Body of pancreas (tissue), 4 donors: ENCODE results near the gene CLNK.

Experiments
- POLR2A ChIP-seq, 3 donors: fragments of 450-650 bp; IDR thresholded peaks; one replicate each; pipeline ENCODE4 v1.6.1; 2016; ENCODE audit warnings: antibody characterized with exemption in 3 of 3, mild to moderate bottlenecking in 2 of 3
- TF ChIP-seq, protein P1 (sequence below), 7 experiments: fragments of 450-650 bp in 4 of 7; fragments of 200-600 bp in 3 of 7; sonication (generic) in 3 of 7; IDR thresholded peaks; one replicate each; pipeline ENCODE4 v1.5.1; 2016 to 2019; ENCODE audit warnings: antibody characterized with exemption in 7 of 7

DNA sequence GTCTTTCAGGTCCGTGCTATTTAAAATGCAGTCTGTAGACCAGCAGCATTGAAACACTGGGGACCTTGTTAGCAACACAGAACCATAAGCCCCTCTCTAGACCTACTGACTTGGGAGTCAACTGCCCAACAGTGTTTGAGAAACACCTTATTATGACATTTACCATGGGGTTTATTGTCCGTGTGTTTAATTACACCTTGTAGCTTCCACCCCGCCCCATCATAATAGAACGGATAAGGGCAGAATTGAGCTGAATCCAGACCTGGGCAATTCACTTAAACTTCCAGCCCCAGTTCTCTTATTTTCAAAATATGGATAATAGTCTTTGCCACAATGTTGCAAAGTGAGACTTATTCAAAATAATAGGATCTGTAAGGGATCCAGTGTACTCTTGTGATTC is 30.6 kb upstream of the CLNK start:
- TF ChIP-seq, protein P1, sequence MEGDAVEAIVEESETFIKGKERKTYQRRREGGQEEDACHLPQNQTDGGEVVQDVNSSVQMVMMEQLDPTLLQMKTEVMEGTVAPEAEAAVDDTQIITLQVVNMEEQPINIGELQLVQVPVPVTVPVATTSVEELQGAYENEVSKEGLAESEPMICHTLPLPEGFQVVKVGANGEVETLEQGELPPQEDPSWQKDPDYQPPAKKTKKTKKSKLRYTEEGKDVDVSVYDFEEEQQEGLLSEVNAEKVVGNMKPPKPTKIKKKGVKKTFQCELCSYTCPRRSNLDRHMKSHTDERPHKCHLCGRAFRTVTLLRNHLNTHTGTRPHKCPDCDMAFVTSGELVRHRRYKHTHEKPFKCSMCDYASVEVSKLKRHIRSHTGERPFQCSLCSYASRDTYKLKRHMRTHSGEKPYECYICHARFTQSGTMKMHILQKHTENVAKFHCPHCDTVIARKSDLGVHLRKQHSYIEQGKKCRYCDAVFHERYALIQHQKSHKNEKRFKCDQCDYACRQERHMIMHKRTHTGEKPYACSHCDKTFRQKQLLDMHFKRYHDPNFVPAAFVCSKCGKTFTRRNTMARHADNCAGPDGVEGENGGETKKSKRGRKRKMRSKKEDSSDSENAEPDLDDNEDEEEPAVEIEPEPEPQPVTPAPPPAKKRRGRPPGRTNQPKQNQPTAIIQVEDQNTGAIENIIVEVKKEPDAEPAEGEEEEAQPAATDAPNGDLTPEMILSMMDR (IDR thresholded peaks at IDR 0.05): no peak
- no peak for TF ChIP-seq POLR2A (IDR thresholded peaks at IDR 0.05)
